CMK (cell line): ENCODE data around the gene RTF2.

Experiments
- DNase-seq: peaks from one replicate; pipeline ENCODE4 v3.0.0-alpha.2; 2010; ENCODE audit warnings: low read depth

Gene RTF2

DNA sequence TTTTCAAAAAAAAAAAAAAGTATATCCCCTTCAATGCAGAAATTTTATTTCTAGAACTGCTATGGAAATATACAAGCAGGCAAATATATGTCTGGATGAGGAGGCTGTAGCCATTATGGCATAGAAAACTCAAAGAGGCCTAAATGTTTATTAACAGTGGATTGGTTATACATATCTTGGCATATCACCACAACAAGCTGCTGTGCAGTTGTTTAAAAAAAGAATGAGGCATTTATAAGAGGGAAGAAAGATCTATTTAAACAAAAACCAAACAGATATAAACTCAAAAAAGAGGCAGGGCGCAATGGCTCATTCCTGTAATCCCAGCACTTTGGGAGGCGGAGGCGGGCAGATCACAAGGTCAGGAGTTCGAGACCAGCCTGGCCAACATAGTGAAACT is 30.1 kb upstream of the RTF2 start:
- no peak for DNase-seq

DNA sequence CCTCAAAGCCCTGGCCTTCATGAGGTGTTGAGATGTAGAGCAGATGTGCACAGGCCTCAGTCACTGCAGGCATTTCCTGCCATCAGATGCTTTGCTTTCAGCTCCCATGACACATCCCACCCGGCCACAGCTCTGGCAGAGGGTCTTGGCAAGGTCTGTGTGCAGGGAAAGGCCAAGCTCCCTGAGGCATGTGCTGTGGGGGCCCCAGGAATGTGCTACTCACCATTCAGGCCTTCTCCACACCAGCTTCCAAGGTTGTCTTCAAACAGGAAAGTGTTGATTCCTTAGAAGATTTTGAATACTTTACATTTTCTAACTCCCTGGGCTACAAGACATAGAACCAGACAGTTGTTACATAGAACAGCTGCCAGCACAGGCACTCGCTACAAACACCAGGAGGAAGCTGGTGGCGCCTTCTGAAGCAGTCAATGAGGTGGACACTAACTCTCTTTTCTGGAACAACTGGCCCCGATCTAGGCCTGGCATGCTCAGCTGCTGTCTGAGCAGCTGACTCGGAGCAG is 28.6 kb upstream of the RTF2 start:
- DNase-seq: no peak

DNA sequence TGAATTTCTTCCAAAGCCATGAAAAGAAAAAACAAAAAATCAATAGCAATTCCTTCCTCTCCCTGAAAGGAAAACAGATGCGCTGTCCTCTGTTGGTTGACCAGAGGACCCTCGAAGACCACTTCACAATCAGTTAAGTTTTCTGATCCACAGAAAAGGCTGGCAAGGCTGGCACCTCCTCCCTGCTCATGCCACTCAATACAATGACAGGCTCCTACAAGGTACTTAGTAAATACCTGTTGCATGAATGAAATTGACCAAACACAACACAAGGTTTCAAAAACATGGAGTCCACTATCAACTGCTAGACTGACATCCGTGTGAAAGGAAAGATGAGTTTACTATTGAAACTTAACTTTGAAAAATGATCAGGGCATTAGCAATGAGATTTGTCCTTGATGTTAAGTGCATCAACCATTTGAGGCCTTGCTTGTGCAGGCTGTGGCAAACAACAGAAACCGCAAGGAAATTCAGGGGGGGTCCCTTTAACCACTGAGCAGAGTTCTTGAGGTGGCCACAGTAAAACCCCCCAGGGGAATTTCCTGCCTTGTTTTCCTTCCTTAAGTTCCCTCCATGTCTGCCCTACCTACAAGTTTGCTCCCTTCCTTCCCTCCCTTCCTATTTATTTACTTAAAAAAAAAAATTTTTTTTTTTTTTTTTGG is 27.9 kb upstream of the RTF2 start:
- no peak for DNase-seq

DNA sequence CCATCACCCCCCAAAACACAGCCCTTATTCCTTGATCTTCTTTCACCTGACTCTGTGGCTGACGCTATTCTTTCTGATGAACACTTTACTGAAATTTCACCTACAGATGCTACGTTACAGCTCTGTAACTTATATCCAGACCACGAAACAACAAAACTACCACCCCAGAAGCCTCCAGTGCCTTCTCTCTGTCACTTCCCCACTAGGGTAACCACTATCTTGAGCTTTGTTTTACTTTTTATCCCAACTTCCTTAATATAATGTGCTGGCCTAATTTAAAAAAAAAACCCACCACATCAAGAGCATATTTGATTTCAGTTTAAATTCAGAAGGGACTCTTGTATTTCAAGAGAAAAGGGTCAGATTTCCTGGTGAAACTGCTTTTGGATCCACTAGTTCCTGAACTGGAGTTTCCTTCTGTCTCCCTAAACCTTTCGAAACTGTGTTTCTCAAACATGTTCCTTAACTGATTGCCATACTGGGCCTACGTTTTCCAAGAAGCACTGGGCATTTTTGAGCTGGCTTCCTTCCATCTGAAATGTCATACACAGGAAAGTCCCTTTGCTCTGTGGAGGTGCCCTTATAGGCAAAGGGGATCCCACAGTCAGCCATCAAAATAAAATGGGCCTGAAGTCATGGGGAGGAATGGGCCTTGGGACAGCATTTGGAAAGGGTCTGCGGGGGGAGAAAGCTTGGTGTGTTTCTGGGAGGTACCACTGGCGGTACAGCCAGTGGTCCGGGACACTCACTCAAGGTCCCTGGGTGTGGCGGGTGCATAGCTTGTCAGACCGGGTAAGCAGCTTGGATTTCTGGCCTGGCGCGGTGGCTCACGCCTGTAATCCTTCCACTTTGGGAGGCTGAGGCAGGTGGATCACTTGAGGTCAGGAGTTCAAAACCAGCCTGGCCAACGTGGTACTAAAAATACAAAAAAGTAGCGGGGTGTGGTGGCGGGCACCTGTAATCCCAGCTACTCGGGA is 25.8 kb upstream of the RTF2 start:
- no peak for DNase-seq

DNA sequence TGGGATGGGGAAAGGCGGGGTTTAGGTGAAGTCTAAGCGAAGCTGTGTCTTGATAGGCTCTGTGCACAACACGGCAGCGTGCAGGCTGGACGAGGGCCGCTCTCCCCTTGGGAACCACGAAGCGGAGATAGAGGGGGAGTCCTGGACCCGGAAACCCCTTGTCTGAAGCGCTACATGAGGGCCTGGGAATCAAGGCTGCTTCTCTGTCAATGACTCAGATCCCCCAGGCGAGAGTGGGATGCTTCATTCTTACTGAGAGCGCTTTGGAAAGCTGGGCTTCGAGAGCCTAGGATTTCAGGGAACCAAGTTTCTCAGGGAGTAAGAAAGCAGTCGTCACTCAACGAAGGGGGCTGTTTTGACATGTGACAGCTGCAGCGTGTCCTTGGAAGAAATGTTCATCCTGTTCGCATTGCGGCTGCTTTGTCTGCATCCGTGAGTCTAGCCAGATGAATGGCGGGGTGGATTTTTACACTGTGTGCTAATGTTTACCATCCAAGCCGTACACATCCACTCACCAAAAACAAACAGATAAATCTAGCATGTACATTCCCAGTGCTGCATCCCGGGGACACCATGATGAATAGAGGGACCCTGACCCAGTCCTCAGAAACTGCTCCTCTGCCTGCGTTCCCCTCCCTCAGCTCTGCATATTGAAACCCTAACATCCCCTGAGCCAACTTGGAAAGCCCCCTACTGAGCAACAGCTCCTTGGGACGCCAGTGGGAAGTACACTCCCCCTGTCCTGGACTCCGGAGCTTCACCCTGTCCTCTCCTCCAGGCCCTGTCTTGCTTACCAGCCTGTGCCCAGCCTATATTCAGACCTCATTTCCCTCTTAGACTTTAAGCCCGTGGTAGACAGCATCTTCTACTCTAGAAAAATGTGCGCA is 24.5 kb upstream of the RTF2 start:
- DNase-seq: no peak

DNA sequence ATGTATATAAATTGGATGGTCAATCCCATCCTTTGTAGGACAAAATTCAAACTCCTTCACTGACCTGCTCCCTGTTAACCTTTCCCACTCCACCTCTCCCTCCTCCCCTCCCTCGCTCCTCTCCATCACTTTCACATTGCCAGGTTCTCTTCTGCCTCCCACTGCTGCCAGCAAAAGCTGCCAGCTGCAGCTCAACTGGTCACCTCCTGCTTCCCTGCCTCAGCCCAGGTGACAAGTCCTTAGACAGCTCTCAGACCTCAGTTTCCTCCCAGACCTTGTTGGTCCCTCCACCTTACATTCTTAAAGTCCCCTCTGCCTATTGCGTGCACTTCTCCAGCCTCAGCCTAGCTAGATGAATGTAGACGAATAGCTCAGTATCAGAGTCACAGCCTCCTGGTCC is 23.3 kb upstream of the RTF2 start:
- DNase-seq: no peak

DNA sequence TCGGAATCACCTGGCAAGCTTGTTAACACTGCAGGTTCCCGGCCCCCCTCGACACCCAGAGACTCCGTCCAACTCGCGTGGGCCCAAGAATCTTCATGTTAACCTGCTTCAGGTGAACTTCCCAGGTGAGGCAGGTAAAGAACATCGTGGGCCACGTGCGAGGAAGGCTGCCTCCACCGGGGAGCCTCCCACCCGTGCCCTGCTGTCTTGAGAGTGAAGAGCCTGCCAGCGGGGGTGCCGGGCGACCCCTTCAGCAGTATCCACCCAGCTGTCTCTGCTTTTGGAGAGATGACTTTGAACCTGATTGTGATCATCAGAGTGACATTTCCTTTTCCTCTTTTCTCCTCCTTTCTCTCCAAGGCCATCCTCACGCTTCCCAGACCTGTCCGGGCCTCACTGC is 22.9 kb upstream of the RTF2 start:
- DNase-seq: no peak

DNA sequence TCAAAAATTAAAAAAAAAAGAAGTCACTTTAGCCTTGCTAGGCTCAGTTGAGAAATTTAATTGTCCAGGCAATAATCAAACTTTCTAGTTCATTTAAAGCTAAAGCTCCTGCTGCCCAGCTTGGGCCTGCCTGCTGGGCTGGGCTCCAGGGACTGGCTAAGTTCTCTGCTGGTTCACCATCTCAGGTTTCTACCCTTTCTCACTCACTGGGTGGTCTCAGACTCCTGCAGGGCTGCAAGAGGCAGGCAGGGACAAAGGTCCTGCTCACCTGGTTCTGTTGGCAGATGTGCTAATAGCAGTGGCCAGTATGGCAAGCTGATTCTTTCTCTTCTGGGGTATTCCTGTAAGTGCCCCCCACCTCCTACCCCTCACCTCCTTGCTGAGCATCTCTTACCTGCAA is 21.2 kb upstream of the RTF2 start:
- no peak for DNase-seq

DNA sequence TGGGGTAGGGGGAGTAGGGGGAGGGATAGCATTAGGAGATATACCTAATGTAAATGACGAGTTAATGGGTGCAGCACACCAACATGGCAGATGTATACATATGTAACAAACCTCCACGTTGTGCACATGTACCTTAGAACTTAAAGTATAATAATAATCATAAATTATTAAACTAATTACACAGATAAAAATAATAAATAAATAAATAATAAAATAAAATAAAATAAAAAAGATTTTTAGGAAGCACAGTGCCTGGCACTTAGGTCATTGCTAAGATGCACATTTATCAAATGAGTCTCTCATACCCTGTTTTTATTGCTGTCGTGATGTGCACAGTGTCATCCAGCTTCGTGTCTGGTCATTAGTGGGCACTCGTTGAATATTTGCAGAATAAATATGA is 19.0 kb upstream of the RTF2 start:
- DNase-seq: no peak

DNA sequence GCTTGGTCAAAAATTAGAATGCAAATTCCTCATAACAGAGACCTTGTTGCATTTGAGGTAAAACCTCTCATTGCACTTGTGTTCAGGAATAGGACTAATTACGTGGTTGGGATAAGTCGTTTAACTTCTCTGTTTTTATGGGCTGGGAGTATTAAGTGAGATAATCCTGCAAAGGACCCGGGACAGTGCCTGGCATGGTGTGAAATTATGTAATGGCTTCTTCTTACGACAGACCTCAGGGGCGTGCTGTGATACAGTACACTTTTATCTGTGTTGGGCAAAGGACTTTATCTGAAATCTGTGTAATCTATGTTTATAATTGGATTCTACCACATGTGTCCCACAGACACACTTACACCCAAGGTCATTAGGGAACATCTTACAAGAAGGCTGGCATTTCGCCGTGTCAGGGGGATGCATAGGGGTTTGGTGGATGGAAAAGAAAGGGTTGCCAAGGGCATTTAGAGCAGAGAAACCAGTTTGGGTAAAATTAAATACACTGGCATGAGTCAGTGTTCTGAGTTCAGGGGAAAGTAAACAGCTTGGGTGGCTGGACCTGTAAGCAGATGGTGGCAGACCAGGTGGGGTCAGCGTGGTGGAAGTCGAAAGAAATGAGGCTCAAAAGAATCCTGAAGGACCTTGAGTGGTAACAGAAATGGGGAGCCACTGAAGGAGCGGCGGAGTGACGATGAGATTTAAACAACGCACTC is 17.2 kb upstream of the RTF2 start:
- DNase-seq: no peak

DNA sequence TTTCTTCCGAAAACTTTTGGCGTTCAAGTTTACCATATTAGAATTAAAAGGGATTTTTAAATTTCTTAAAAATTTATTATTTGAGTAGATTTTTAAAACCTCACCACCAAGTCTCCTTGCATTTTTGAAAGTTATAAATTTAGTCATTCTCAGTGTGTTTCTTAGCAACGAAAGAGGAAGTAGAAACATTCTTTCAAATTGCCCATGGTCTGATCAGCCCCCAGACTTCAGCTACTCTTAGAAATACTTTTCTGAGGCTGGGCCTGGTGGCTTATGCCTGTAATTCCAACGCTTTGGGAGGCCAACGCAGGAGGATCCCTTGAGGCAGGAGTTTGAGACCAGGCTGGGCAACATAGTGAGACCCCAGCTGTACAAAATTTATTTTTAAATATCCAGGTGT is 15.1 kb upstream of the RTF2 start:
- no peak for DNase-seq

DNA sequence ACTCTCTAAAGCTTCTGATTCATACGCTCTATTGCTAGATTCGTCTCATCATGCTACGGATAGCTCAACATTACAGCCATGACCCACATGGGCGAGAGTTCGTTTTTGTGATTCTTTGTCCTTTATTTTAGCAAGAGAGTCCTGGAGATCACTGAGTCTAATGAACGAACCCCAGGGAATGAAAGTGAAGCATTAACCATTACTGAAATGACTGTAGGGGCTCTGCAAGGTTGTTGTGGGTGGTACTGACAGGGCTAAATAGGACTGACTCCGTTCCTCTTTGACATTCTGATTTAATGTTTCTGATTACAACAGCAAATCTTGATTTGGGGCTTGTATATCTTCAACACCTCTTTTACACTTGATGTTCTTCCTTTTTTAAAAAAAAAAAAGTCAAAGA is 13.7 kb upstream of the RTF2 start:
- DNase-seq: no peak

DNA sequence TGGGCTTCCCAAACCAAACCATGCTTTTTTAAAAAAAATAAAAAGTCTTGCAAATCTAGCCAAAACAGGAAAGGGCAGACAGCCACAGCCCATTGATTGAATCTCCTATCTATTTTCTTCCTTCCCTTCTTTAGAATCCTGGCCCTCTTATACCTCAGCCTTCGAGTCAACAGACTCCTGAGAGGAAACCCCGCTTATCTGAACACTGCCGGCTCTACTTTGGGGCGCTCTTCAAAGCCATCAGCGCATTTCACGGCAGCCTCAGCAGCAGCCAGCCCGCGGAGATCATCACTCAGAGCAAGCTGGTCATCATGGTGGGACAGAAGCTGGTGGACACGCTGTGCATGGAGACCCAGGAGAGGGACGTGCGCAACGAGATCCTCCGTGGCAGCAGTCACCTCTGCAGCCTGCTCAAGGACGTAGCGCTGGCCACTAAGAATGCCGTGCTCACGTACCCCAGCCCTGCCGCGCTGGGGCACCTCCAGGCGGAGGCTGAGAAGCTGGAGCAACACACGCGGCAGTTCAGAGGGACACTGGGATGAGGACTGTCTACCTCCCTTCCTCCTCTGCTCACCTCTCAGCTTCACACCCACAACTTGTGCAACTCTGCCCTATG is 10.1 kb upstream of the RTF2 start:
- DNase-seq: peak; percentile 86

DNA sequence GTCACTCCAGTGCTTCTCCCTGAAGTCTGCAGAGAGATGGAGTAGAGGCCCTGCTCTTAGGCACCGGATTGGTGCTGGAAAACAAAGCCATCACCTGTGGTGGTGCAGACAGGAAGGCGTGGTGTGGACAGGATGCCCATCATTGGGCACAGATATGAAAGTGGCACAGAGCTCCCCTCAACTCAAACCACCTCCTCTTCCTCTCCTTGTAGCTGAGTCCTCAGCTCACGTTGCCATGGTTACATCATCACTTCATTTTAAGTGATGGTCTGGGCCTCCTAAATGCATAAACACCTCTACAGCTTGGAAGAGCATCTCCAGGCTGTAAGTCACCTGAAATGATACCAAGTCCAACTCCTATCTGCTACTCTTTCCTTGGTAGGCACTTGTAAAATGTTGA is 8.0 kb upstream of the RTF2 start:
- DNase-seq: peak; percentile 39

DNA sequence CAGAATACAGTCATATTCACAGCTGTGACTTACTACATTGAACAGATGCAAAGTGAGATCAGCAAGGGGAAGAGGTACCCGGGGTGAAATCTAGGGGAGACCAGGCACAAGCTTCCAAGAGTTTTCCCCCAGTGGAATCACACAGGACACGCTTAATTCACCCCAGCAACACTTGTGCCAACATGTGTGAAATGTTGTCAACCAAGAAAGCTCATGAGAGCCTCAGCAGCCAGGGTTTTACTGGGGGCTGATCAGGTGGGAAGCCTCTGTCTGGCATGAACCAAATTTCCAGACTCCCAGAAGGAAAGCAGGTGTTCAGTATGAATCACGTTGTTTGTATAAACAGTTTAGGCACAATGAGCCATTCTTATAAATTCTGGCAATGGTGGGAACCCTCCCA is 6.9 kb upstream of the RTF2 start:
- no peak for DNase-seq

DNA sequence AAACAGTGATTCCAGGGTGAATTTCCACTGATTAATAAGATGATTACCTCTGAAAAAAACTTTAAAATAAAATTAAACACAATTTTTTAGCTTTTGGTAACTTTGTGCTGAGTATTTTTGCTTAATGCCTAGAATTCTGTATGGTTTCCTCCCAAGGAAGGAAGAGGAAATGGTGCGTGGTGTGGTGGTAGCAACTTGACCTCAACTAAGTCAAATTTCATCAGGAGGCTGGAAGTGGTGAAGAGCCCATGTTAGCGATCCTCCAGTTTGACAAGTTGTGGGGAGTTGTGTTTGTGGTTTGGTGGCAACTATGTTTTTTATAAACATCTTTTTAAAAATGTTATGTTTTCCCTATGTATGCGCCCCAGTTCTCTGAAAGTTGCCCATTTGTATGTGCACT is 5.0 kb upstream of the RTF2 start:
- DNase-seq: peak; percentile 45

DNA sequence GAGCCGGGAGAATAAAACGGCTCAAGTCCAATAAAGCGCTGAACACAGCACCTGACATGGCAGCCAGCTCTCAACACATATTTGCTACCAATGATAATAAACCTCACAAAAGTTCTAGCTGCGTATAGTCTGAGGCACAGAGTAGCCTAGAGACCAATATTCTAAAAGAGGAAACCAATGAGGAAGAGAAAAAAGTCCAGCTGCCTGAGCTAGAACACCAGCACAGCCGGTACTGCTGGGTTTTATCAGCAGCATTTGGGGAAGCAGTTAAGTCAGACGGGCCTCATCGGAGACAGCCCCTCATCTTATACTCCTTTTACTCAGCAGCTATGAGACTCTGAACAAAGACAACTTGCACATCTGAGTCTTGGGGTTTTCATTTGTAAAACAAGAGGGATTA is 2.4 kb upstream of the RTF2 start:
- DNase-seq: no peak

DNA sequence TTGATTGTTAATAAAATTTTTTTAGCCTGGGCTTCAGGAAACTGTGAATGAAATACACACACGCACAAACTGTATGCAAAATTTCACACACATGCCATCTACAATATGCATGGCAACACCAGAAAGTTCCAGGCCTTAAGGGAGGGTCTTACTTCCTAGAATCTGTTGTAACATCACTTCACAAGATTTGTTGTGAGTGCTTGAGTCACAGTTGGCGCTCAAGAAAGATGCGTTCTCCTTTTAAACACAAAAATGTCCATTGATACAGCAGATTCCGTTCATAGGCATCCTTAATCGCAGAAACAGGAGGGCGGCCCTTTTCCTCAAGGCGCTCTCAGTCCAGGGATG is 485 bp upstream of the RTF2 start:
- DNase-seq: no peak

DNA sequence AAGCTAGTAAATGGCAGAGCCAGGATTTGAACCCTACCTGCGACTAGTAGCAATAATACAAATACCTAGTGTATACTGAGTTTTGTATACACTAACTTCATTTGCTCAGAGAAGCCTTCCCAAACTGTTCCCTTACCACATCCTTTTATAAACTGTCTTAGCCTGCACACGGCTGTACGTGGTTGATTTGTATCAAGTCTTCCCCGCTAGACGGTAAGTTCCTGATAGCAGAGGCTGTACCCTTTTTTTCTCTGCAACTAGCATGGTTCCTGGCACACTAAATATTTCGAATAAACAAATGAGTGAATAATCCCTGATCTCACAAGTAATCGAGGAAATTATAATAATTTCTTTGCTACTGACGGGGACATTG is 636 bp downstream of the RTF2 start:
- no peak for DNase-seq

DNA sequence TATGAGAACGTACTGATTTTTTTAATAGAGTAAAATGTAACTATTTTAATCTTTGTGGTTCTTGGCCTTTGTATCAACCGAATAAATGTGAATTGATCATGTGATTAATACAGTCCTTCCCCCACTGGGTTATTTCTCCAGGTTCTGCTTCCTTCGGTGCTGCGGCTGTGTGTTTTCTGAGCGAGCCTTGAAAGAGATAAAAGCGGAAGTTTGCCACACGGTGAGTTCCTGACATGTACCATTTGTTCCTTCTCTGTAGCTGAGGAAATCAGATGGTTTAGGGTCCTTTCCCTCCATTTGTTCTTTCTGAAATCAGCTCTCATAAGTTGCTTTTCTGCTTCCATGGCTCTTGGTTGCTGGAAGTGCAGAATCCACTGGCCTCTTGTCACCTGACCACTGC is 15.5 kb downstream of the RTF2 start:
- DNase-seq: no peak

DNA sequence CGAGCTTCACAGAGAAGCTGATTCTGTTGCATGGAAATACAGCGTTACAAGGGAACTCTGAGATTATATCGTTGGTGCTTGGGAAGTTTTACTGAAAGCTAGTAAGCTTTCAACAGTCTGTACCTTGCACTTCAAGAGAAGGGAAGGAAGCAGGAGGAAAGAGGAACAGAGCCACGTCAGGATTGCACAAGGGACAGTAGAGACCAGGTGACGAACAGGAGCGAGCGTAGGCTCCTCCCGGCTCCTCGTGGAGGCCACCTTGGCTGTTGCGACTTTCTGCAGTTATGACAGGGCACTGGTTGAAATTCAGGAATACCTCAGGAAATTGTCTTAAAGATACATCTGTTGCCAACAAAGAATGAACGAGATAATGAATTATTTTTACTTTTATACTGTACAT is 18.8 kb downstream of the RTF2 start:
- no peak for DNase-seq
